Stomach (tissue), 9 donors: ENCODE data around the gene AP2A1. TPM values are rescaled to one million over a fixed set of nuclear protein-coding genes. Genes with fewer than 3 reads are reported as not detected.

Experiments
- DNase-seq, 2 donors: peaks; one replicate each; pipeline versions ENCODE4 v3.0.0 to v3.0.0-alpha.2; 2013 to 2019
- H3K27ac ChIP-seq, 5 donors: fragments of 200-600 bp in 4 of 5; sonication (generic) in 4 of 5; one replicate each; pipeline ENCODE4 v1.5.1; 2013 to 2019; ENCODE audit warnings: mild to moderate bottlenecking in 1 of 5, moderate library complexity in 1 of 5
- H3K27me3 ChIP-seq, 3 donors: fragments of 200-600 bp; sonication (generic); one replicate each; pipeline ENCODE4 v1.5.1; 2017 to 2019; ENCODE audit warnings: mixed run types in 1 of 3
- H3K36me3 ChIP-seq, 4 donors: fragments of 200-600 bp; sonication (generic); 1 replicate in 3 of 4; 2 replicates in 1 of 4; pipeline ENCODE4 v1.5.1; 2016 to 2019
- H3K4me1 ChIP-seq, 4 donors: fragments of 200-600 bp; sonication (generic); one replicate each; pipeline ENCODE4 v1.5.1; 2016 to 2019
- H3K4me3 ChIP-seq, 4 donors: fragments of 200-600 bp; sonication (generic) in 3 of 4; one replicate each; pipeline ENCODE4 v1.5.1; 2016 to 2019; ENCODE audit warnings: mild to moderate bottlenecking in 1 of 4
- H3K9me3 ChIP-seq, 4 donors: fragments of 200-600 bp; sonication (generic); one replicate each; pipeline ENCODE4 v1.5.1; 2016 to 2019
- EP300 ChIP-seq: sonication (generic); formaldehyde crosslinking; IDR thresholded peaks from one replicate; pipeline ENCODE4 v1.6.1; 2017; ENCODE audit warnings: antibody characterized with exemption
- POLR2A ChIP-seq, 4 donors: fragments of 450-650 bp; IDR thresholded peaks; one replicate each; pipeline ENCODE4 v1.6.1; 2016; ENCODE audit warnings: antibody characterized with exemption in 4 of 4, control low read depth in 2 of 4, mild to moderate bottlenecking in 1 of 4, moderate library complexity in 1 of 4
- POLR2AphosphoS5 ChIP-seq, 3 donors: sonication (generic); formaldehyde crosslinking; IDR thresholded peaks; one replicate each; pipeline ENCODE4 v1.6.1; 2016; ENCODE audit warnings: antibody characterized with exemption in 3 of 3
- WGBS, 5 donors: extraction: QIAGEN DNeasy Blood & Tissue Kit in 3 of 5; methylation state at CpG; one replicate each; pipeline versions ENCODE4 v1.1.5 to v1.1.7; 2013 to 2018; 5-methylcytosine and 5-hydroxymethylcytosine counted together
- intact Hi-C: fragments of 100-400 bp; cut with DNase I; formaldehyde crosslinking; loops from one replicate; pipeline ENCODE4 v1.15.1; 2023; ENCODE audit warnings: low total_unique reads
- polyA plus RNA-seq, 3 donors: library from polyadenylated mRNA; stranded (reverse); fragments of 200-250 nt; gene quantifications; one replicate each; pipeline ENCODE4 v1.2.3, GENCODE V29; 2013
- total RNA-seq, 5 donors: library from RNA; depleted of rRNA; stranded (reverse); fragments of >200 nt; gene quantifications; one replicate each; pipeline versions ENCODE4 v1.1.0 to v1.2.3, GENCODE V29; 2014 to 2016
- TF ChIP-seq, protein P1 (sequence below), 7 experiments: fragments of 450-650 bp in 4 of 7; fragments of 200-600 bp in 3 of 7; sonication (generic) in 3 of 7; IDR thresholded peaks; one replicate each; pipeline ENCODE4 v1.5.1; 2016 to 2019; ENCODE audit warnings: antibody characterized with exemption in 7 of 7, control low read depth in 2 of 7, mild to moderate bottlenecking in 1 of 7
- donor health status: healthy with polysubstance abuse.
- donor health status: Bipolar disorder and iron deficiency.
- donor health status: healthy.

AP2A1 gene
- total and polyA plus RNA-seq, 8 donors: 19.8 to 177 (median 29.2) TPM

DNA sequence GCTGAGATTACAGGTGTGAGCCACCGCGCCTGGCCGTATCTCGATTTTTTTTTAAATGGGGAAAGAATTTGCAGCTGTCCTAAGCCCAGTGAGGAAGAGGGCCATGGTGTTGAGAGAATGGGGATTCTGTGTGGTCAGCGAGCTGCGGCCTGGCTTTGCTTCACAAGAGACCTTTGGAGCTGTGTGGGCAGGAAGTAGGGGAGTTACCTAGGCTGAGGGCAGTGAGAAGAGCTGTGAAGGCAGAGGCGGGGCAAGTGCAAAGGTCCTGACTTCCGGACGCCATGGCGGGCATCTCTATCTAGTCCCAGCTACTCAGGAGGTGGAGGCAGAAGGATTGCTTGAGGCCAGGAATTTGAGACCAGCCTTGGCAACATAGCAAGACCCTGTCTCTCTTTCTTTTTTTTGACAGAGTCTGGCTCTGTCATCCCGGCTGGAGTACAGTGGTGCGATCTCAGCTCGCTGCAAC is 4.9 kb downstream of the AP2A1 start:
- intact Hi-C loops: no loop called here
- H3K9me3 ChIP-seq: no peaks in the 10 kb centered on the region
- WGBS, 5 donors: 87 to 93% (median 90%) methylated on average over 13 of the region's 13 CpGs
- TF ChIP-seq, protein P1, sequence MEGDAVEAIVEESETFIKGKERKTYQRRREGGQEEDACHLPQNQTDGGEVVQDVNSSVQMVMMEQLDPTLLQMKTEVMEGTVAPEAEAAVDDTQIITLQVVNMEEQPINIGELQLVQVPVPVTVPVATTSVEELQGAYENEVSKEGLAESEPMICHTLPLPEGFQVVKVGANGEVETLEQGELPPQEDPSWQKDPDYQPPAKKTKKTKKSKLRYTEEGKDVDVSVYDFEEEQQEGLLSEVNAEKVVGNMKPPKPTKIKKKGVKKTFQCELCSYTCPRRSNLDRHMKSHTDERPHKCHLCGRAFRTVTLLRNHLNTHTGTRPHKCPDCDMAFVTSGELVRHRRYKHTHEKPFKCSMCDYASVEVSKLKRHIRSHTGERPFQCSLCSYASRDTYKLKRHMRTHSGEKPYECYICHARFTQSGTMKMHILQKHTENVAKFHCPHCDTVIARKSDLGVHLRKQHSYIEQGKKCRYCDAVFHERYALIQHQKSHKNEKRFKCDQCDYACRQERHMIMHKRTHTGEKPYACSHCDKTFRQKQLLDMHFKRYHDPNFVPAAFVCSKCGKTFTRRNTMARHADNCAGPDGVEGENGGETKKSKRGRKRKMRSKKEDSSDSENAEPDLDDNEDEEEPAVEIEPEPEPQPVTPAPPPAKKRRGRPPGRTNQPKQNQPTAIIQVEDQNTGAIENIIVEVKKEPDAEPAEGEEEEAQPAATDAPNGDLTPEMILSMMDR (IDR thresholded peaks at IDR 0.05): no peak
- no peak for TF ChIP-seq EP300
- no peak for TF ChIP-seq POLR2AphosphoS5 (IDR thresholded peaks at IDR 0.05)
- TF ChIP-seq POLR2A (IDR thresholded peaks at IDR 0.05): no peak
- DNase-seq: no peak
- H3K4me1 ChIP-seq: peaks cover 12 to 46% (median 32%) of the 10 kb centered on the region in 4 donors
- no peak overlapping the region for H3K4me3 ChIP-seq
- H3K36me3 ChIP-seq: peaks cover 0 to 39% (median 16%) of the 10 kb centered on the region in 4 donors
- no peak overlapping the region for H3K27ac ChIP-seq
- H3K27me3 ChIP-seq: no peaks in the 10 kb centered on the region

DNA sequence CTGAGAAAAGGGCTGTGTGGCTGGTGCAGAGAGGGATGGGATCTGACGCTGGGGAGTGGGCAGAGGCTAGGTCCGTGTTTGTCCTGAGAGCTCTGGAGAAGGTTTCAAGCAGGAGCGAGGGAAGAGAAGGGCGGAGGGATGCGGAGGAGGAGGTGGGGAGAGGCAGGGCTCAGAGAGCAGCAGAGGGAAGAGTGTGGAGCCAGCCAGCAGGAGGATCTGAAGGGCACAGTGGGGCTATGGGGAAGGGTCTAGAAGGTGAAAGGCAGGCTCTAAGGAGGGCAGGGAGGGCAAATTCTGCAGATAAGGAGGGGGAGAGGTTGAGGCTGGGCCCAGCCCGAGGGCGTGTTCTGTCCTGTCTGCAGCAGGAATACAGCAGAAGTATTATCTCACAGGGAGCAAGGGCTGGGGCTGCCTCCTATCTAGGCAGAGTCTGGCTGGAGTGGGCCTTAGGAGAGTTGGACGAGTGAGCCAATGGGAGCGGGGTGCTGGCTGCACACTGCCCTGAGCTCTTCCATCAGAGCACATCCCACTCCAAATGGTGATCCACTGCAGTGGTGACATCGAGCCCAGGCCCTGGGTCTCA is 6.1 kb downstream of the AP2A1 start:
- WGBS, 5 donors: 86 to 89% (median 87%) methylated on average over 10 of the region's 10 CpGs
- TF ChIP-seq POLR2A (IDR thresholded peaks at IDR 0.05): no peak
- TF ChIP-seq, protein P1 (IDR thresholded peaks at IDR 0.05): no peak
- TF ChIP-seq EP300: no peak
- no peak for TF ChIP-seq POLR2AphosphoS5 (IDR thresholded peaks at IDR 0.05)
- Histone ChIP-seq H3K27me3 (no peaks in the 10 kb centered on the region), H3K27ac (no peak overlapping the region), H3K36me3 (peaks cover 0 to 39% (median 16%) of the 10 kb centered on the region in 4 donors), H3K4me3 (no peak overlapping the region), H3K9me3 (no peaks in the 10 kb centered on the region), H3K4me1 (peaks cover 7 to 39% (median 24%) of the 10 kb centered on the region in 4 donors)
- DNase-seq: no peak
- intact Hi-C loops: no loop called here

DNA sequence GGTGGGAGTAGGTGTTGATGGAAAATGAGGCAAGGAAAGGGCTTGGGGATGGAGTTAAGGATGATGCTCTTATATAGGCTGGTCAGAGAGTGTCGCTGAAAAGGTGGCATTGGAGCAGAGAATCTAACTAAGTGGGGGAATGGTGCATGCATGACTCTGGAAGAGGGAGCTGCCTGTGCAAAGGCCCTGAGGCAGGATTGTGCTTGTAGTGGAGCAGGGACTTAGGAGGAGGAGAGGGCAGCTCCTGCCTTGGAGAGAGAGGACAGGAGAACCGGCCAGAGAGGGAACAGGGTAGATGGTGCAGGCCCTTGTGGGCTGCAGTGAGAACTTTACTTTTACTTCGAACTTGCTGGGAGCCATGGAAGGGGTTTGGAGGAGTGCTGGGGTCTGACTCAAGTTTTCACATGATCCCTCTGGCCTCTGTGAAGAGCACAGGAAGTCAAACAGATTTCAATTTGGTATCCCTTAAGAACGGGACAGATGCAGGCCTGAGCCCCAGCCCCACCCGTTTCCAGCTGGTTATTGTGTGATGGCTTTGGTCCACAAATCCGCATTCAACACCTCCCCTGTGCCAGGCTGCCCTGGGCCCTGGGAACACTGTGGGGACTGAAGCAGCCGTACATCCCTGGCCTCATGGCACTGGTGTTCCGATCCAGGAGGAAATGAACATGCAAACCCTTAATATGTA is 7.0 kb downstream of the AP2A1 start:
- intact Hi-C loops: no loop called here
- Histone ChIP-seq H3K9me3 (no peaks in the 10 kb centered on the region), H3K27me3 (no peaks in the 10 kb centered on the region), H3K4me1 (peaks cover 0 to 30% (median 15%) of the 10 kb centered on the region in 4 donors), H3K27ac (no peak overlapping the region), H3K36me3 (peaks cover 0 to 44% (median 16%) of the 10 kb centered on the region in 4 donors), H3K4me3 (no peak overlapping the region)
- TF ChIP-seq, protein P1 (IDR thresholded peaks at IDR 0.05): no peak
- TF ChIP-seq POLR2A (IDR thresholded peaks at IDR 0.05) (no peak), EP300 (no peak), POLR2AphosphoS5 (IDR thresholded peaks at IDR 0.05) (no peak)
- WGBS, 5 donors: 74 to 79% (median 78%) methylated on average over 5 to 8 of the region's 8 CpGs
- no peak for DNase-seq

DNA sequence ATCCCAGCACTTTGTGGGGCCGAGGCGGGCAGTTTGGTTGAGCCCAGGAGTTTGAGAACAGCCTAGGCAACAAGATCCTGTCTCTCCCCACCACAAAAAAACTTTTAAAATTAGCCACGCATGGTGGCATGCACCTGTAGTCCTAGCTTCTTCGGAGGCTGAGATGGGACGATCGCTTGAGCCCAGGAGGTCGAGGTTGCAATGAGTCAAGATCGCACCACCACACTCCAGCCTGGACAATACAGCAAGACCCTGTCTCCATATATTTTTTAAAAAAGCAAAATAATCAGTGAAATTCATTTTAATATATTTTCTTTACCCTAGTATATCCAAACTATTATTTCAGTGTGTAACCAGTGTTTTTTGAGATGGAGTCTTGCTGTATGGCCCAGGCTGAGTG is 8.2 kb downstream of the AP2A1 start:
- TF ChIP-seq POLR2AphosphoS5 (IDR thresholded peaks at IDR 0.05): no peak
- TF ChIP-seq, protein P1 (IDR thresholded peaks at IDR 0.05): no peak
- TF ChIP-seq POLR2A (IDR thresholded peaks at IDR 0.05): no peak
- TF ChIP-seq EP300: no peak
- H3K9me3 ChIP-seq: no peaks in the 10 kb centered on the region
- H3K4me3 ChIP-seq: no peak overlapping the region

More for the DNA sequence above, 8.2 kb downstream of the AP2A1 start:
- H3K27ac ChIP-seq: no peak overlapping the region
- H3K27me3 ChIP-seq: no peaks in the 10 kb centered on the region
- peaks cover 0 to 28% (median 8%) of the 10 kb centered on the region in 4 donors for H3K4me1 ChIP-seq
- WGBS, 5 donors: 91 to 96% (median 94%) methylated on average over 8 of the region's 8 CpGs
- H3K36me3 ChIP-seq: peaks cover 0 to 44% (median 18%) of the 10 kb centered on the region in 4 donors
- intact Hi-C loops: no loop called here
- no peak for DNase-seq
